GM12878 (cell line): ENCODE results near the gene SMYD5. TPM values are rescaled to one million over a fixed set of nuclear protein-coding genes. Genes with fewer than 3 reads are reported as not detected.

Experiments used
- ASH2L ChIP-seq: fragments of 300-600, 200-600 bp; sonication (generic); IDR thresholded peaks from 2 replicates; pipeline ENCODE4 v1.6.1; 2017; ENCODE audit warnings: low read depth, mild to moderate bottlenecking, borderline replicate concordance
- BRCA1 ChIP-seq: IDR thresholded peaks from 2 replicates; pipeline ENCODE4 v1.6.1; 2011; ENCODE audit warnings: low read depth, low read length, improper control_type of control experiment
- CBX5 ChIP-seq: sonication (generic); IDR thresholded peaks from 2 replicates; pipeline ENCODE4 v1.6.1; 2016; ENCODE audit warnings: low read depth, moderate library complexity, mild to moderate bottlenecking, inconsistent platforms
- CREB1 ChIP-seq: IDR thresholded peaks from 2 replicates; pipeline ENCODE4 v1.6.1; 2012; ENCODE audit warnings: low read depth, mild to moderate bottlenecking, inconsistent platforms
- DPF2 ChIP-seq: fragments of 450-650 bp; IDR thresholded peaks from 2 replicates; pipeline ENCODE4 v1.6.1; 2017; ENCODE audit warnings: mild to moderate bottlenecking
- EZH2 ChIP-seq: IDR thresholded peaks from 2 replicates; pipeline ENCODE4 v1.6.1; 2012; ENCODE audit warnings: low read depth, mild to moderate bottlenecking, control low read depth, inconsistent platforms, low read length, borderline replicate concordance; ENCODE audit not compliant: control insufficient read depth
- FOS ChIP-seq: IDR thresholded peaks from 3 replicates; pipeline ENCODE4 v1.6.1; 2011; ENCODE audit warnings: borderline replicate concordance; ENCODE audit not compliant: insufficient read length; ENCODE audit errors: extremely low read depth
- GATAD2B ChIP-seq: fragments of 450-650 bp; conservative IDR thresholded peaks from 2 replicates; pipeline ENCODE4 v1.6.1; 2017; ENCODE audit warnings: low read depth, mild to moderate bottlenecking, moderate library complexity
- IRF4 ChIP-seq: IDR thresholded peaks from 2 replicates; pipeline ENCODE4 v1.6.1; 2011; ENCODE audit warnings: low read depth, low read length
- LARP7 ChIP-seq: fragments of 450-650 bp; IDR thresholded peaks from 2 replicates; pipeline ENCODE4 v1.6.1; 2017; ENCODE audit warnings: mild to moderate bottlenecking
- NFIC ChIP-seq: IDR thresholded peaks from 2 replicates; pipeline ENCODE4 v1.6.1; 2012; ENCODE audit warnings: low read depth, mild to moderate bottlenecking, inconsistent platforms, low read length, moderate library complexity
- NFXL1 ChIP-seq: fragments of 450-650 bp; IDR thresholded peaks from 2 replicates; pipeline ENCODE4 v1.6.1; 2017; ENCODE audit warnings: antibody characterized with exemption, mild to moderate bottlenecking, borderline replicate concordance
- POLR2A ChIP-seq: IDR thresholded peaks from 2 replicates; pipeline ENCODE4 v1.6.1; 2011; ENCODE audit warnings: low read depth, mild to moderate bottlenecking, low read length
- POLR2AphosphoS5 ChIP-seq: IDR thresholded peaks from 2 replicates; pipeline ENCODE4 v1.6.1; 2011; ENCODE audit warnings: mild to moderate bottlenecking, low read length, inconsistent platforms
- RB1 ChIP-seq: fragments of 450-650 bp; formaldehyde crosslinking; IDR thresholded peaks from 2 replicates; pipeline ENCODE4 v1.6.1; 2017; ENCODE audit warnings: mild to moderate bottlenecking, borderline replicate concordance
- RBBP5 ChIP-seq: fragments of 200-600 bp; sonication (generic); conservative IDR thresholded peaks from 2 replicates; pipeline ENCODE4 v1.6.1; 2016
- SMC3 ChIP-seq: IDR thresholded peaks from 2 replicates; pipeline ENCODE4 v1.6.1; 2011; ENCODE audit warnings: low read length, improper control_type of control experiment, borderline replicate concordance
- SP1 ChIP-seq: IDR thresholded peaks from one replicate; pipeline ENCODE4 v1.6.1; 2011; ENCODE audit warnings: low read depth, low read length
- TARDBP ChIP-seq: IDR thresholded peaks from 2 replicates; pipeline ENCODE4 v1.6.1; 2016; ENCODE audit warnings: borderline replicate concordance
- TBL1XR1 ChIP-seq: IDR thresholded peaks from 2 replicates; pipeline ENCODE4 v1.6.1; 2012; ENCODE audit warnings: low read depth, low read length, improper control_type of control experiment
- ZNF207 ChIP-seq: fragments of 450-650 bp; IDR thresholded peaks from 2 replicates; pipeline ENCODE4 v1.6.1; 2014; ENCODE audit warnings: antibody characterized with exemption, mild to moderate bottlenecking, borderline replicate concordance
- ZNF24 ChIP-seq: fragments of 450-650 bp; IDR thresholded peaks from 2 replicates; pipeline ENCODE4 v1.6.1; 2017; ENCODE audit warnings: antibody characterized with exemption, mild to moderate bottlenecking
- polyA plus RNA-seq, 11 experiments: library from polyadenylated mRNA; depleted of rRNA in 4 of 11; unstranded in 6 of 11; stranded (reverse) in 5 of 11; fragments of >200 nt; fragmentation: Nextera tagmentation in 4 of 11; fragmentation: Illumina TruSeq in 1 of 11; extraction: Ambion mirVana in 4 of 11; extraction: Trizol in 1 of 11; gene quantifications; 1 replicate in 1 of 11; 2 replicates in 10 of 11; pipeline versions ENCODE4 v1.2.1 to v1.2.3, GENCODE V29; 2011 to 2016; ENCODE audit warnings: inconsistent platforms in 2 of 11, missing spikeins in 2 of 11, low read depth in 1 of 11
- total RNA-seq, 4 experiments: library from RNA; depleted of rRNA in 3 of 4; stranded (reverse); fragments of >200 nt in 3 of 4; fragmentation: Illumina TruSeq in 1 of 4; extraction: Trizol in 1 of 4; gene quantifications; 2 replicates each; pipeline versions ENCODE4 v1.2.1 to v1.2.3, GENCODE V29; 2013 to 2021
- TF ChIP-seq, protein P1 (sequence below): fragments of 450-650 bp; IDR thresholded peaks from 2 replicates; pipeline ENCODE4 v1.6.1; 2017; ENCODE audit warnings: mild to moderate bottlenecking, moderate library complexity
- TF ChIP-seq, protein P2 (sequence below): IDR thresholded peaks from 2 replicates; pipeline ENCODE4 v1.6.1; 2011; ENCODE audit warnings: borderline replicate concordance, low read depth, mild to moderate bottlenecking, moderate library complexity, mixed read lengths, low read length; ENCODE audit not compliant: insufficient read depth; ENCODE audit errors: extremely low read length
- TF ChIP-seq, protein P3 (sequence below): IDR thresholded peaks from 2 replicates; pipeline ENCODE4 v1.6.1; 2012; ENCODE audit warnings: low read depth, low read length, improper control_type of control experiment
- TF ChIP-seq, protein P4 (sequence below): fragments of 450-650 bp; IDR thresholded peaks from 2 replicates; pipeline ENCODE4 v1.6.1; 2016; ENCODE audit warnings: mild to moderate bottlenecking

SMYD5 gene
- total and polyA plus RNA-seq, 10 of the 15 experiments (the other 5 are each of a cell fraction or from before 2014, with no cell fraction given): 6.1 to 35.3 (median 26.4) TPM

DNA sequence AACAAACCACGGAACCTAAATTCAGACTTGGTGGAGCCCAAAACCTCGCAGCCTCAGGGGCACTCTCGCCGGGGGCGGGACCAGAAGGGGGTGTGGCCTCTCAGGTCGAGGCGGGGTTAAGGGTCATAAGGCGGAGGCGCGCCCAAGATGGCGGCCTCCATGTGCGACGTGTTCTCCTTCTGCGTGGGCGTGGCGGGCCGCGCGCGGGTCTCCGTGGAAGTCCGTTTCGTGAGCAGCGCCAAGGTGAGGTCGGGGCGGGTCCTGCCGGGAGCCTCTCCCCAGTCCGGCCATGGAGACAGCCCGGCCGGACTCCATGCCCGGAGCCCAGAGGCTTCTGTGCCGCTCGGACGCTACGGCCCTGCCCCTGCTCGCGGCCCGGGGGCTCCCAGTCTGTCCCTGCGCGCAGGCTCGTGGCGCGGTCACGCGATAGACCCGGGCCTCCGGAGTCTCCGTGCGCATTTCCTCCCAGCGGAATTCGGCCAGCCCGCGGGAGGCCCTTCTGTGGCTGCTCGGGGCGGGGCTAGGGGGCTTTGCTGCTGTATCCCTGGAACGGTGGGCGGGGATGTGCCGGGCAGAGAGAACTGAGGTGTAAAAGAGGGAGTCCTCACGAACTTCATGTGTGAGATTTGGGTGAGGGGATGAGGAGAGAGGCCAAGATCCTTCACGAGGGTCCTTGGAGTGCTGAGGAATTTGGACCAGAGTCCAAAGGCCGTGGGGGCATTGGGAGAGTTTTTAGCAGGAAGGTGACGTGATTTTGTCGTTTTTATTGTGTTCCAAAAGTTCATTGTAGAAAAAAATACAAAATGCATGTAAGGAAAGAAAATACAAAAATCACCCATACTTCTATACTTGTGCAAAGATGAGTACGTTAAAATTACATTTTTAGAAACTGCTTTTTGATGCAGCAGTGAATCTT lies at the start of gene SMYD5 (continued):
- TF ChIP-seq, protein P1, sequence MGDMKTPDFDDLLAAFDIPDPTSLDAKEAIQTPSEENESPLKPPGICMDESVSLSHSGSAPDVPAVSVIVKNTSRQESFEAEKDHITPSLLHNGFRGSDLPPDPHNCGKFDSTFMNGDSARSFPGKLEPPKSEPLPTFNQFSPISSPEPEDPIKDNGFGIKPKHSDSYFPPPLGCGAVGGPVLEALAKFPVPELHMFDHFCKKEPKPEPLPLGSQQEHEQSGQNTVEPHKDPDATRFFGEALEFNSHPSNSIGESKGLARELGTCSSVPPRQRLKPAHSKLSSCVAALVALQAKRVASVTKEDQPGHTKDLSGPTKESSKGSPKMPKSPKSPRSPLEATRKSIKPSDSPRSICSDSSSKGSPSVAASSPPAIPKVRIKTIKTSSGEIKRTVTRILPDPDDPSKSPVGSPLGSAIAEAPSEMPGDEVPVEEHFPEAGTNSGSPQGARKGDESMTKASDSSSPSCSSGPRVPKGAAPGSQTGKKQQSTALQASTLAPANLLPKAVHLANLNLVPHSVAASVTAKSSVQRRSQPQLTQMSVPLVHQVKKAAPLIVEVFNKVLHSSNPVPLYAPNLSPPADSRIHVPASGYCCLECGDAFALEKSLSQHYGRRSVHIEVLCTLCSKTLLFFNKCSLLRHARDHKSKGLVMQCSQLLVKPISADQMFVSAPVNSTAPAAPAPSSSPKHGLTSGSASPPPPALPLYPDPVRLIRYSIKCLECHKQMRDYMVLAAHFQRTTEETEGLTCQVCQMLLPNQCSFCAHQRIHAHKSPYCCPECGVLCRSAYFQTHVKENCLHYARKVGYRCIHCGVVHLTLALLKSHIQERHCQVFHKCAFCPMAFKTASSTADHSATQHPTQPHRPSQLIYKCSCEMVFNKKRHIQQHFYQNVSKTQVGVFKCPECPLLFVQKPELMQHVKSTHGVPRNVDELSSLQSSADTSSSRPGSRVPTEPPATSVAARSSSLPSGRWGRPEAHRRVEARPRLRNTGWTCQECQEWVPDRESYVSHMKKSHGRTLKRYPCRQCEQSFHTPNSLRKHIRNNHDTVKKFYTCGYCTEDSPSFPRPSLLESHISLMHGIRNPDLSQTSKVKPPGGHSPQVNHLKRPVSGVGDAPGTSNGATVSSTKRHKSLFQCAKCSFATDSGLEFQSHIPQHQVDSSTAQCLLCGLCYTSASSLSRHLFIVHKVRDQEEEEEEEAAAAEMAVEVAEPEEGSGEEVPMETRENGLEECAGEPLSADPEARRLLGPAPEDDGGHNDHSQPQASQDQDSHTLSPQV: no peak
- TF ChIP-seq LARP7 (peak; percentile 92), CREB1 (no peak; the same call in 1 of the 2 replicates), EZH2 (no peak), NFXL1 (no peak), TARDBP (no peak; the same call in 1 of the 2 replicates), ZNF207 (0 out of 2 replicates have a peak, but pooled peaks have one; percentile 54), POLR2AphosphoS5 (peak; percentile 65; the same call in 1 of the 2 replicates), SMC3 (no peak), POLR2A (peak; percentile 88), CBX5 (no peak), DPF2 (peak; percentile 67), GATAD2B (peak; percentile 88), BRCA1 (no peak), IRF4 (no peak), SP1 (peak; percentile 63), RBBP5 (0 out of 2 replicates have a peak, but pooled peaks have one; percentile 73), TBL1XR1 (0 out of 2 replicates have a peak, but pooled peaks have one; percentile 37), ASH2L (peak; percentile 71; the same call in 1 of the 2 replicates), ZNF24 (no peak), FOS (no peak), NFIC (no peak), RB1 (0 out of 2 replicates have a peak, but pooled peaks have one; percentile 59)
- TF ChIP-seq, protein P2, sequence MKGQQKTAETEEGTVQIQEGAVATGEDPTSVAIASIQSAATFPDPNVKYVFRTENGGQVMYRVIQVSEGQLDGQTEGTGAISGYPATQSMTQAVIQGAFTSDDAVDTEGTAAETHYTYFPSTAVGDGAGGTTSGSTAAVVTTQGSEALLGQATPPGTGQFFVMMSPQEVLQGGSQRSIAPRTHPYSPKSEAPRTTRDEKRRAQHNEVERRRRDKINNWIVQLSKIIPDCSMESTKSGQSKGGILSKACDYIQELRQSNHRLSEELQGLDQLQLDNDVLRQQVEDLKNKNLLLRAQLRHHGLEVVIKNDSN: peak; percentile 14
- TF ChIP-seq, protein P3, sequence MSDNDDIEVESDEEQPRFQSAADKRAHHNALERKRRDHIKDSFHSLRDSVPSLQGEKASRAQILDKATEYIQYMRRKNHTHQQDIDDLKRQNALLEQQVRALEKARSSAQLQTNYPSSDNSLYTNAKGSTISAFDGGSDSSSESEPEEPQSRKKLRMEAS: peak; percentile 95
- TF ChIP-seq, protein P4, sequence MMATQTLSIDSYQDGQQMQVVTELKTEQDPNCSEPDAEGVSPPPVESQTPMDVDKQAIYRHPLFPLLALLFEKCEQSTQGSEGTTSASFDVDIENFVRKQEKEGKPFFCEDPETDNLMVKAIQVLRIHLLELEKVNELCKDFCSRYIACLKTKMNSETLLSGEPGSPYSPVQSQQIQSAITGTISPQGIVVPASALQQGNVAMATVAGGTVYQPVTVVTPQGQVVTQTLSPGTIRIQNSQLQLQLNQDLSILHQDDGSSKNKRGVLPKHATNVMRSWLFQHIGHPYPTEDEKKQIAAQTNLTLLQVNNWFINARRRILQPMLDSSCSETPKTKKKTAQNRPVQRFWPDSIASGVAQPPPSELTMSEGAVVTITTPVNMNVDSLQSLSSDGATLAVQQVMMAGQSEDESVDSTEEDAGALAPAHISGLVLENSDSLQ: no peak
